Inflammatory macrophage (primary cell): ENCODE data around the gene SYT12.
"Not testable (repeated sequence)": the region's sequence is repeated elsewhere in the genome, so short reads cannot be mapped to it uniquely, and the experiment has no call there.

Experiments used
- DNase-seq, 2 donors: peaks; one replicate each; pipeline ENCODE4 v3.0.0-alpha.2; 2020 to 2022
- total RNA-seq, 18 experiments: gene quantifications; one replicate each; lab custom pipeline; 2026; ENCODE audit warnings: mixed read lengths in 6 of 18, inconsistent platforms in 2 of 18; lab: John Stamatoyannopoulos, UW

The SYT12 gene
- 0 to 0.49 (median 0.16) reads per million in 18 experiments for total RNA-seq

- DNase-seq: peak in 1 of 2 donors; percentile 15
Measured at GRCh38 chr11:67022961-67023956, at the start of gene SYT12. TSS of gene SYT12 (plus strand) at chr11:67023134. CDS start at chr11:67030145, 7,011 bp downstream.

GRCh38 chr11:66973956-66974580, 48.9 kb upstream of the SYT12 start:
- peak in 1 of 2 donors; percentile 29 for DNase-seq

GRCh38 chr11:66974724-66975404, 48.1 kb upstream of the SYT12 start, which contains the start of gene C11orf86:
TSS of gene C11orf86 (plus strand) at chr11:66975304. CDS start at chr11:66975363, 59 bp downstream.
- DNase-seq: no peak

- no peak for DNase-seq
Measured at GRCh38 chr11:66975405-66976027, 47.4 kb upstream of the SYT12 start.

- DNase-seq: no peak
Measured at GRCh38 chr11:66976028-66976467, 46.9 kb upstream of the SYT12 start.

GRCh38 chr11:66976925-66977324, 46.0 kb upstream of the SYT12 start:
- DNase-seq: no peak

GRCh38 chr11:66978229-66978628, 44.7 kb upstream of the SYT12 start:
- no peak for DNase-seq

GRCh38 chr11:66978717-66979116, 44.2 kb upstream of the SYT12 start:
- DNase-seq: no peak

- no peak for DNase-seq
Measured at GRCh38 chr11:66979336-66979980, 43.5 kb upstream of the SYT12 start.

- DNase-seq: peak; percentile 62 to 76
Measured at GRCh38 chr11:66981976-66982578, 40.9 kb upstream of the SYT12 start.

- no peak for DNase-seq
Measured at GRCh38 chr11:66983275-66983924, 39.5 kb upstream of the SYT12 start.

GRCh38 chr11:66985508-66986177, 37.3 kb upstream of the SYT12 start:
- DNase-seq: no peak

GRCh38 chr11:66986178-66986545, 36.8 kb upstream of the SYT12 start:
- DNase-seq: no peak

- DNase-seq: no peak
Measured at GRCh38 chr11:66987158-66987620, 35.7 kb upstream of the SYT12 start.

GRCh38 chr11:66987924-66988637, 34.9 kb upstream of the SYT12 start:
- no peak for DNase-seq

GRCh38 chr11:66988741-66989140, 34.2 kb upstream of the SYT12 start:
- DNase-seq: not testable (repeated sequence)

- not testable (repeated sequence) for DNase-seq
Measured at GRCh38 chr11:66989360-66989759, 33.6 kb upstream of the SYT12 start.

- DNase-seq: no peak
Measured at GRCh38 chr11:66992041-66992440, 30.9 kb upstream of the SYT12 start.

GRCh38 chr11:66996609-66997273, 26.2 kb upstream of the SYT12 start:
- no peak for DNase-seq
